ENCODE data around the gene ATP6V1G3. TPM values are rescaled to one million over a fixed set of nuclear protein-coding genes. Genes with fewer than 3 reads are reported as not detected.
A peak's percentile ranks its signal among the peaks of the same experiment; 100 is the strongest.

Gene ATP6V1G3
- total RNA-seq, 3 donors from 2014 or later (not counting 1 experiment from before 2014, with no cell fraction given) = not detected

- Histone ChIP-seq H3K9me3 (ENCODE audit: control insufficient read depth, insufficient read depth, low read length) (peaks cover 5% of the 10 kb centered on the region), H3K4me3 (ENCODE audit: low read length) (no peak overlapping the region), H3K4me1 (ENCODE audit: control insufficient read depth, insufficient read depth, low read length) (no peaks in the 10 kb centered on the region), H3K27me3 (ENCODE audit: control insufficient read depth, insufficient read depth, low read length) (no peaks in the 10 kb centered on the region), H3K36me3 (ENCODE audit: control insufficient read depth, insufficient read depth, low read length) (no peaks in the 10 kb centered on the region), H3K27ac (ENCODE audit: low read length) (no peak overlapping the region)
- Mint-ChIP-seq H3K9me3 (peaks cover 5 to 11% of the 10 kb centered on the region in 2 donors), H3K36me3 (peaks cover 12% of the 10 kb centered on the region), H3K27ac (no peak overlapping the region), H3K4me3 (no peak overlapping the region), H3K27me3 (ENCODE audit: low read depth in 2 of 2) (no peaks in the 10 kb centered on the region), H3K4me1 (peaks cover 15 to 16% of the 10 kb centered on the region in 2 donors)
- ATAC-seq (no peak), DNase-seq (no peak)
- TF ChIP-seq CTCF (IDR thresholded peaks at IDR 0.05) = no peak
- WGBS (ENCODE audit: insufficient coverage) = no CpG with 5 or more reads among the region's 1 CpG
- intact Hi-C loops (cut with micrococcal nuclease) = no loop called here
Observed at GRCh38 chr1:198577444-198577843, 37.0 kb upstream of the ATP6V1G3 start.

- H3K9me3 Mint-ChIP-seq = peaks cover 2% of the 10 kb centered on the region in 2 donors
- DNase-seq (no peak), ATAC-seq (no peak)
- no peaks in the 10 kb centered on the region for H3K27me3 Mint-ChIP-seq (ENCODE audit: low read depth in 2 of 2)
- Histone ChIP-seq H3K4me3 (ENCODE audit: low read length) (no peak overlapping the region), H3K4me1 (ENCODE audit: control insufficient read depth, insufficient read depth, low read length) (no peaks in the 10 kb centered on the region), H3K27ac (ENCODE audit: low read length) (no peak overlapping the region), H3K27me3 (ENCODE audit: control insufficient read depth, insufficient read depth, low read length) (no peaks in the 10 kb centered on the region), H3K36me3 (ENCODE audit: control insufficient read depth, insufficient read depth, low read length) (no peaks in the 10 kb centered on the region), H3K9me3 (ENCODE audit: control insufficient read depth, insufficient read depth, low read length) (peaks cover 5% of the 10 kb centered on the region)
- peaks cover 15 to 19% of the 10 kb centered on the region in 2 donors for H3K4me1 Mint-ChIP-seq
- no peak for TF ChIP-seq CTCF (IDR thresholded peaks at IDR 0.05)
- 87% methylated on average over 2 of the region's 2 CpGs for WGBS (ENCODE audit: insufficient coverage)
- intact Hi-C loops (cut with micrococcal nuclease) = no loop called here
- peak overlapping the region in 1 of 2 donors; percentile 7 for H3K27ac Mint-ChIP-seq
- H3K4me3 Mint-ChIP-seq = no peak overlapping the region
- peaks cover 1% of the 10 kb centered on the region for H3K36me3 Mint-ChIP-seq
Observed at GRCh38 chr1:198575798-198576641, 35.5 kb upstream of the ATP6V1G3 start.

DNA sequence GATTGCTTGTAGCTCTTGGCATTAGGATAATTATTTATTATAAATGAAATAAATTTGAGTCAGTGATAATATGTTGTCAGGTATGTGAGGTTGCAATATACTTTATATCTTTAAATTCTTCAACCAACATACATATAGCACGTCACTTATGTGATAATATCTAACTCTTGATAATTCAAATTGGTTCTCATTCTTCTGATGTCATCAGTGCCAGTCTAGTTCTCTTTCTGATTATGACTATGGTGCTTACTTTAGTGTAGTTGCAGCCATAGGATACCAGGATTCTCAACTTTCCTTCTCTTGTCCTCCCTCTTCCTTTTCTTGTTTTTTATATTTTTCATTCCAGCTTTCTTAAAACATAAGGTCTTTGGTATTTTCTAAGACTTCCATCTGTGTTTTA is 34.8 kb upstream of the ATP6V1G3 start:
- H3K4me3 ChIP-seq (ENCODE audit: low read length) = no peak overlapping the region
- H3K27ac ChIP-seq (ENCODE audit: low read length) = no peak overlapping the region
- Mint-ChIP-seq H3K4me1 (peaks cover 15 to 19% of the 10 kb centered on the region in 2 donors), H3K27me3 (ENCODE audit: low read depth in 2 of 2) (no peaks in the 10 kb centered on the region), H3K36me3 (no peaks in the 10 kb centered on the region), H3K4me3 (no peak overlapping the region), H3K9me3 (peaks cover under 1% of the 10 kb centered on the region in 2 donors), H3K27ac (peak overlapping the region in 1 of 2 donors; percentile 7)
- no CpG with 5 or more reads among the region's 1 CpG for WGBS (ENCODE audit: insufficient coverage)
- intact Hi-C loops (cut with micrococcal nuclease) = no loop called here
- H3K36me3 ChIP-seq (ENCODE audit: control insufficient read depth, insufficient read depth, low read length) = no peaks in the 10 kb centered on the region
- no peaks in the 10 kb centered on the region for H3K4me1 ChIP-seq (ENCODE audit: control insufficient read depth, insufficient read depth, low read length)
- no peaks in the 10 kb centered on the region for H3K27me3 ChIP-seq (ENCODE audit: control insufficient read depth, insufficient read depth, low read length)
- DNase-seq (no peak), ATAC-seq (no peak)
- no peaks in the 10 kb centered on the region for H3K9me3 ChIP-seq (ENCODE audit: control insufficient read depth, insufficient read depth, low read length)
- TF ChIP-seq CTCF (IDR thresholded peaks at IDR 0.05) = no peak

Data from natural killer cell (primary cell).